HepG2 (cell line): Measurements from ENCODE around the gene PSKH1. TPM values are rescaled to one million over a fixed set of nuclear protein-coding genes. Genes with fewer than 3 reads are reported as not detected.

Experiments used
- CREB1 ChIP-seq, 2 experiments: fragments of 450-650 bp in 1 of 2; IDR thresholded peaks; 2 replicates each; pipeline ENCODE4 v1.6.1; 2016 to 2017; ENCODE audit warnings: control low read depth in 1 of 2, mild to moderate bottlenecking in 1 of 2, missing compliant biosample characterization in 1 of 2, missing genetic modification characterization in 1 of 2
- EZH2 ChIP-seq: conservative IDR thresholded peaks from 2 replicates; pipeline ENCODE4 v1.6.1; 2012; ENCODE audit warnings: mild to moderate bottlenecking, low read depth, low read length, moderate library complexity
- GATAD1 ChIP-seq: IDR thresholded peaks from 2 replicates; pipeline ENCODE4 v1.6.1; 2016; ENCODE audit warnings: missing genetic modification reagents, missing compliant biosample characterization
- KLF15 ChIP-seq: sonication (generic); formaldehyde crosslinking; IDR thresholded peaks from 2 replicates; pipeline ENCODE4 v1.8.1; 2023; ENCODE audit warnings: borderline replicate concordance, mild to moderate bottlenecking, inconsistent platforms, missing genetic modification reagents, mixed read lengths
- MIXL1 ChIP-seq: IDR thresholded peaks from 2 replicates; pipeline ENCODE4 v1.6.1; 2016
- POLR2AphosphoS2 ChIP-seq: IDR thresholded peaks from 2 replicates; pipeline ENCODE4 v1.6.1; 2011; ENCODE audit warnings: low read depth, low read length, improper control_type of control experiment
- PRDM4 ChIP-seq: sonication (generic); formaldehyde crosslinking; IDR thresholded peaks from 2 replicates; pipeline ENCODE4 v1.9.0; 2021; ENCODE audit warnings: missing genetic modification reagents, borderline replicate concordance
- THAP8 ChIP-seq: sonication (generic); formaldehyde crosslinking; IDR thresholded peaks from 2 replicates; pipeline ENCODE4 v1.5.1; 2020; ENCODE audit warnings: missing genetic modification reagents, mild to moderate bottlenecking, borderline replicate concordance
- WIZ ChIP-seq: sonication (generic); formaldehyde crosslinking; IDR thresholded peaks from 2 replicates; pipeline ENCODE4 v1.5.1; 2020; ENCODE audit warnings: mild to moderate bottlenecking, missing genetic modification reagents
- ZHX2 ChIP-seq, 2 experiments: sonication (generic) in 1 of 2; formaldehyde crosslinking in 1 of 2; IDR thresholded peaks; 2 replicates each; pipeline versions ENCODE4 v1.6.1 to v1.9.0; 2014 to 2022; ENCODE audit warnings: antibody characterized with exemption in 1 of 2, borderline replicate concordance in 1 of 2, inconsistent platforms in 1 of 2, low read depth in 1 of 2, missing genetic modification reagents in 1 of 2
- ZKSCAN1 ChIP-seq: fragments of 150-350 bp; IDR thresholded peaks from 2 replicates; pipeline ENCODE4 v1.6.1; 2014; ENCODE audit warnings: low read length
- ZMAT3 ChIP-seq: sonication (generic); formaldehyde crosslinking; conservative IDR thresholded peaks from 2 replicates; pipeline ENCODE4 v1.7.0; 2021; ENCODE audit warnings: missing genetic modification reagents
- ZNF17 ChIP-seq: sonication (generic); formaldehyde crosslinking; IDR thresholded peaks from 2 replicates; pipeline ENCODE4 v1.5.0; 2020; ENCODE audit warnings: mild to moderate bottlenecking, missing genetic modification reagents
- ZNF576 ChIP-seq: sonication (generic); formaldehyde crosslinking; IDR thresholded peaks from 2 replicates; pipeline ENCODE4 v1.4.0; 2020; ENCODE audit warnings: mild to moderate bottlenecking, missing genetic modification reagents
- ZNF720 ChIP-seq: sonication (generic); formaldehyde crosslinking; IDR thresholded peaks from 2 replicates; pipeline ENCODE4 v1.4.0; 2020; ENCODE audit warnings: missing genetic modification reagents
- ZNF777 ChIP-seq: sonication (generic); formaldehyde crosslinking; IDR thresholded peaks from 2 replicates; pipeline ENCODE4 v1.4.0; 2020; ENCODE audit warnings: missing genetic modification reagents
- ZSCAN22 ChIP-seq: sonication (generic); formaldehyde crosslinking; IDR thresholded peaks from 2 replicates; pipeline ENCODE4 v1.4.0; 2020; ENCODE audit warnings: mild to moderate bottlenecking, missing genetic modification reagents
- ZZZ3 ChIP-seq: sonication (generic); formaldehyde crosslinking; IDR thresholded peaks from 2 replicates; pipeline ENCODE4 v1.4.0; 2020; ENCODE audit warnings: missing genetic modification reagents, mild to moderate bottlenecking, borderline replicate concordance
- polyA plus RNA-seq, 8 experiments: library from polyadenylated mRNA; depleted of rRNA in 3 of 8; stranded (reverse) in 7 of 8; unstranded in 1 of 8; fragments of >200 nt; fragmentation: Illumina TruSeq in 4 of 8; extraction: Trizol in 4 of 8; gene quantifications; 2 replicates each; pipeline versions ENCODE4 v1.2.1 to v1.2.3, GENCODE V29; 2011 to 2016; ENCODE audit warnings: low read depth in 4 of 8, missing spikeins in 1 of 8, mixed read lengths in 1 of 8; ENCODE audit not compliant: insufficient read depth in 1 of 8
- total RNA-seq, 5 experiments: library from RNA; depleted of rRNA; stranded (reverse); fragments of >200 nt; fragmentation: Illumina TruSeq; extraction: Trizol; gene quantifications; 2 replicates each; pipeline ENCODE4 v1.2.3, GENCODE V29; 2016; ENCODE audit warnings: low read depth in 1 of 5

PSKH1 gene
- total and polyA plus RNA-seq, 2 of the 13 experiments (the other 11 are each of a cell fraction or from before 2014, with no cell fraction given): 8.4 to 19.1 TPM

- TF ChIP-seq THAP8 (CRISPR knock-in tag) (no peak), ZKSCAN1 (no peak), ZNF720 (CRISPR knock-in tag) (no peak), POLR2AphosphoS2 (no peak), EZH2 (no peak), WIZ (CRISPR knock-in tag) (0 out of 2 replicates have a peak, but pooled peaks have one; percentile 12), ZNF17 (CRISPR knock-in tag) (no peak), PRDM4 (CRISPR knock-in tag) (no peak), KLF15 (CRISPR knock-in tag) (no peak), ZSCAN22 (no peak), ZNF777 (CRISPR knock-in tag) (no peak), CREB1 (IDR thresholded peaks at IDR 0.05) (no peak), CREB1 (CRISPR knock-in tag; IDR thresholded peaks at IDR 0.05) (no peak), ZHX2 (IDR thresholded peaks at IDR 0.05; ENCODE audit: low read depth) (no peak), ZHX2 (CRISPR knock-in tag; IDR thresholded peaks at IDR 0.05; ENCODE audit: borderline replicate concordance) (no peak), ZMAT3 (CRISPR knock-in tag) (peak; percentile 54), ZZZ3 (CRISPR knock-in tag) (no peak), GATAD1 (no peak), MIXL1 (CRISPR knock-in tag) (no peak), ZNF576 (CRISPR knock-in tag) (no peak)
Observed at GRCh38 chr16:67965668-67966548, 72.9 kb downstream of the PSKH1 start (continued).
